Activated CD4-positive, alpha-beta T cell treated with anti-CD3 and anti-CD28 coated beads, Interleukin-2, amount 10 ng/mL, durations not matched to agents 7 days and 5 days (primary cell): ENCODE data around the gene QPCT. TPM values are rescaled to one million over a fixed set of nuclear protein-coding genes. Genes with fewer than 3 reads are reported as not detected.
A peak's percentile ranks its signal among the peaks of the same experiment; 100 is the strongest.

Source experiments
- CTCF ChIA-PET: fragments of 350-600 bp; sonication (Branson Sonifier 250); formaldehyde crosslinking; loops from one replicate; lab custom pipeline; 2021; ENCODE audit warnings: antibody characterized with exemption; lab: Charles Lee
- POLR2A ChIA-PET: fragments of 350-600 bp; sonication (Branson Sonifier 250); formaldehyde crosslinking; loops from one replicate; lab custom pipeline; 2021; ENCODE audit warnings: antibody characterized with exemption; lab: Charles Lee
- DNase-seq: peaks from one replicate; pipeline ENCODE4 v3.0.0-alpha.2; 2020
- H3K27ac Mint-ChIP-seq: one replicate; pipeline ENCODE4 v1.8.0; 2021; ENCODE audit warnings: mild to moderate bottlenecking, moderate library complexity, mixed read lengths
- H3K27me3 Mint-ChIP-seq: one replicate; pipeline ENCODE4 v1.8.0; 2021; ENCODE audit warnings: mixed read lengths
- H3K36me3 Mint-ChIP-seq: one replicate; pipeline ENCODE4 v1.8.0; 2021; ENCODE audit warnings: low read depth, mixed read lengths
- H3K4me1 Mint-ChIP-seq: one replicate; pipeline ENCODE4 v1.8.0; 2021; ENCODE audit warnings: mixed read lengths
- H3K4me3 Mint-ChIP-seq: one replicate; pipeline ENCODE4 v1.8.0; 2021; ENCODE audit warnings: mild to moderate bottlenecking, moderate library complexity, mixed read lengths
- H3K9me3 Mint-ChIP-seq: one replicate; pipeline ENCODE4 v1.8.0; 2021; ENCODE audit warnings: mixed read lengths
- total RNA-seq, 2 experiments: library from RNA; stranded (reverse); gene quantifications; one replicate each; pipeline ENCODE4 v1.2.3, GENCODE V29; 2021

Gene QPCT
- total RNA-seq, 2 experiments from 2014 or later = not detected

DNA sequence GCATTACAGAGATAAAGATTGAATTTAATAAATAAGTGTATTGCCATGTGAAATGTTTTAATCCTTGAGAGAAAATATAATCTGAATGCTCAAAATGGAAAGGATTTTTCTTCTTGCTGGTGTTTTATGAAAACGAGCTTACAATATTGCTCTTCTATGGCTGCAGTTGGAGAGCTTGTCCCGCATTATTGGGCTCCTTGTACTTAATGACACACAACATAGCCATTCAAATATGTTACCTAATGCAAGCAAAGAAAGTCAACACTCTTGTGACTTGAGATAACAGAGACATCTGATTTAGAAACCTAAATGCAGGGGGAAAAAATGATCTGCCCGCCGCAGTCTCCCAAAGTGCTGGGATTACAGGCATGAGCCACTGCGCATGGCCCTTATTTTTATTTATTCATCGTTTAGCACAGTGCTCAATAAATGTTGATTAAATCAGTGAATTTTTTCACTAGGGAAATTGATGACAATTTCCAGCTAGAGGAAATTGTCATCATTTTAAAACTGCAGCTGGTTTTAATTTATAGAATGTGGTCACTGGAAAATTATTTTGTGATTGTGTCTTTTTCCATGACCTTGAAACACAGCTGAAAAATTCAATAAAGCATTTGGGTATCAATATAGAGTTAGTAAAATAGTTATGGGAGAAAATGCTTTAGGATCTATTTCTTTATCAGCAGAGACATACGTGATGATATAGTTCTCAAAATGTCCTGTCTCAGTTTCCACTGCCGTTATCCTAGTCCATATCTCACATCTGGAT is 17.4 kb upstream of the QPCT start:
- Mint-ChIP-seq H3K4me3 (no peak overlapping the region), H3K27ac (no peak overlapping the region), H3K9me3 (no peaks in the 10 kb centered on the region), H3K27me3 (peaks cover 53% of the 10 kb centered on the region), H3K36me3 (peaks cover 3% of the 10 kb centered on the region), H3K4me1 (peaks cover 16% of the 10 kb centered on the region)
- ChIA-PET CTCF (interaction anchor here (0.9 kb wide), 1 partner anchor 21 kb away, joined by 3 read pairs; no protein-coding TSS in a partner anchor), POLR2A (no interaction called here)
- no peak for DNase-seq

- no peak overlapping the region for H3K27ac Mint-ChIP-seq
- POLR2A ChIA-PET = no interaction called here
- H3K4me3 Mint-ChIP-seq = no peak overlapping the region
- H3K36me3 Mint-ChIP-seq = no peaks in the 10 kb centered on the region
- H3K9me3 Mint-ChIP-seq = no peaks in the 10 kb centered on the region
- CTCF ChIA-PET = interaction anchor here (1.0 kb wide), 1 partner anchor 12 kb away, joined by 3 read pairs; no protein-coding TSS in a partner anchor
- no peaks in the 10 kb centered on the region for H3K4me1 Mint-ChIP-seq
- H3K27me3 Mint-ChIP-seq = peaks cover 60% of the 10 kb centered on the region
- DNase-seq = no peak
Observed at GRCh38 chr2:37330681-37331080, 13.7 kb upstream of the QPCT start.

- DNase-seq = no peak
- Mint-ChIP-seq H3K36me3 (no peaks in the 10 kb centered on the region), H3K4me1 (no peaks in the 10 kb centered on the region), H3K27ac (no peak overlapping the region), H3K27me3 (peaks cover 51% of the 10 kb centered on the region), H3K4me3 (no peak overlapping the region), H3K9me3 (no peaks in the 10 kb centered on the region)
- ChIA-PET POLR2A (no interaction called here), CTCF (no interaction called here)
Observed at GRCh38 chr2:37332560-37332959, 11.9 kb upstream of the QPCT start.

- no peaks in the 10 kb centered on the region for H3K36me3 Mint-ChIP-seq
- POLR2A ChIA-PET = no interaction called here
Observed at GRCh38 chr2:37333256-37333655, 11.2 kb upstream of the QPCT start.

GRCh38 chr2:37335604-37336003 is 8.8 kb upstream of the QPCT start:
- Mint-ChIP-seq H3K36me3 (no peaks in the 10 kb centered on the region), H3K9me3 (no peaks in the 10 kb centered on the region), H3K4me1 (no peaks in the 10 kb centered on the region), H3K27ac (no peak overlapping the region), H3K4me3 (no peak overlapping the region), H3K27me3 (peaks cover 64% of the 10 kb centered on the region)
- ChIA-PET POLR2A (no interaction called here), CTCF (interaction anchor here (1.1 to 1.3 kb wide), 2 partner anchors 10 to 32 kb away, joined by 3 read pairs; no protein-coding TSS in a partner anchor)
- DNase-seq = no peak

More at GRCh38 chr2:37333256-37333655, 11.2 kb upstream of the QPCT start:
- DNase-seq = no peak
- Mint-ChIP-seq H3K27ac (no peak overlapping the region), H3K4me1 (no peaks in the 10 kb centered on the region), H3K9me3 (no peaks in the 10 kb centered on the region), H3K27me3 (peaks cover 51% of the 10 kb centered on the region), H3K4me3 (no peak overlapping the region)
- CTCF ChIA-PET = no interaction called here

DNA sequence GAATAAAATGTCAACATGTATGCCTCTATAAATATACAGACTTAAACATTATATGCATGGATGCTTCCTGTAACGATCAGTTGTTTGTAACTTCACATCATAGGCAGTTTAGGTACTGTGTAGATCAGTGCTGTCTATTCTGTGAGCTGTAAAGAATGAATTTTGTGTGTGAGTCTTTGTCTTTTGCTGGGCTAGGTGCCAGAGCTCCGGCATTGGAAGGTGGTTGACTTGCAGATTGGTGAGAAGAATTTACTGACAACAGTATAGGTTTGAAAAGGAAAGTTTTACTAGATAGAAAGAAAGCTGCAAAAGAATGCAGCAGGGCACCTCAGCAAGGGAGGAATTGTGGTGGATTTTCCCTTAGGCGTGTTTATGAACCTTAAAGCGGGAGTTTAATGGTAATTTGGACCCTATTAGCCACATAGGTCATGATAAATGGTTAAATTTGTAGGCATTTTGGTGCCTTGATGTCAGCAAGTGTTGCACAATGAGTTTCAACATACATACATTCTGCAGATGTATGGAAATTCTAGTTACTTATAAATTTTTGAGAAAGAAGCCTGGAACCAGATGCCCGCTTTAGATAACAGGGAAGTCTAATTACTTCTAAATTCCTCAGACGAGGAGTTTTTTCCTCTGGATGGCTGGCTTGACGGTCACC is 6.7 kb upstream of the QPCT start:
- Mint-ChIP-seq H3K4me3 (no peak overlapping the region), H3K27me3 (peaks cover 67% of the 10 kb centered on the region), H3K4me1 (no peaks in the 10 kb centered on the region), H3K36me3 (no peaks in the 10 kb centered on the region), H3K9me3 (no peaks in the 10 kb centered on the region), H3K27ac (no peak overlapping the region)
- ChIA-PET CTCF (interaction anchor here (2.1 kb wide), 1 partner anchor 16 kb away, joined by 4 read pairs; no protein-coding TSS in a partner anchor), POLR2A (no interaction called here)
- DNase-seq = no peak

DNA sequence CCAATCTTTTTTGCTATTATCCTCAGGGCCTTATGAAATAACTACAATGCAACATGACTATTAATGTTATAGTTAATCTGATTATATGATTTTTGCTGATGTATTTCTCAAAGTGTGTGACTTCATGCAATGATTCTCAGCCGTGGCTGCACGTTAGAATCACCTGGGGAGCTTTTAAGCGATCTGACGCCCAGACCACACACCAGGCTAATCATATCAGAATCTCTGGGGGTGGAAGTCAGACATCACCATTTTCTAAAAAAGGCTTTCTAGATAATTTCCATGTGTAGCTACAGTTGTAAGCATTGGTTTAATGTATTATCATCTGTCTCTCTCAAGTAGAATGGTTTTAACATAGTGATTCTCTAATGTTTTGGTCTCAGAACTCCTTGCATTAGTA is 5.5 kb upstream of the QPCT start:
- H3K36me3 Mint-ChIP-seq = no peaks in the 10 kb centered on the region
- no peak overlapping the region for H3K4me3 Mint-ChIP-seq
- no peak overlapping the region for H3K27ac Mint-ChIP-seq
- POLR2A ChIA-PET = no interaction called here
- CTCF ChIA-PET = no interaction called here
- peaks cover 3% of the 10 kb centered on the region for H3K4me1 Mint-ChIP-seq
- H3K9me3 Mint-ChIP-seq = no peaks in the 10 kb centered on the region
- DNase-seq = no peak
- H3K27me3 Mint-ChIP-seq = peaks cover 66% of the 10 kb centered on the region

- ChIA-PET CTCF (interaction anchor here (0.7 kb wide), 1 partner anchor 527 kb away, joined by 4 read pairs; no protein-coding TSS in a partner anchor), POLR2A (interaction anchor here (0.6 to 0.7 kb wide), 2 partner anchors 934 to 1240 kb away, joined by 3 to 7 read pairs; no protein-coding TSS in a partner anchor)
- Mint-ChIP-seq H3K27me3 (peaks cover 70% of the 10 kb centered on the region), H3K4me1 (peaks cover 14% of the 10 kb centered on the region), H3K36me3 (no peaks in the 10 kb centered on the region), H3K9me3 (no peaks in the 10 kb centered on the region), H3K27ac (no peak overlapping the region), H3K4me3 (no peak overlapping the region)
- DNase-seq = no peak
Observed at GRCh38 chr2:37340637-37341036, 3.8 kb upstream of the QPCT start.

- H3K27me3 Mint-ChIP-seq = peaks cover 80% of the 10 kb centered on the region
- CTCF ChIA-PET = interaction anchor here (0.9 kb wide), 1 partner anchor 12 kb away, joined by 3 read pairs; no protein-coding TSS in a partner anchor
- H3K4me3 Mint-ChIP-seq = no peak overlapping the region
- POLR2A ChIA-PET = no interaction called here
- H3K4me1 Mint-ChIP-seq = peaks cover 14% of the 10 kb centered on the region
- no peak for DNase-seq
- H3K27ac Mint-ChIP-seq = no peak overlapping the region
- no peaks in the 10 kb centered on the region for H3K36me3 Mint-ChIP-seq
- H3K9me3 Mint-ChIP-seq = no peaks in the 10 kb centered on the region
Observed at GRCh38 chr2:37342591-37343220, 1.7 kb upstream of the QPCT start.

GRCh38 chr2:37343537-37344434 is 644 bp upstream of the QPCT start:
- Mint-ChIP-seq H3K4me3 (peak overlapping the region; percentile 60), H3K4me1 (peaks cover 14% of the 10 kb centered on the region), H3K9me3 (no peaks in the 10 kb centered on the region), H3K36me3 (no peaks in the 10 kb centered on the region), H3K27me3 (peaks cover 80% of the 10 kb centered on the region), H3K27ac (no peak overlapping the region)
- POLR2A ChIA-PET = no interaction called here
- DNase-seq = no peak
- CTCF ChIA-PET = interaction anchor here (0.6 to 0.7 kb wide), 2 partner anchors 31 to 135 kb away, joined by 3 to 5 read pairs; no protein-coding TSS in a partner anchor

DNA sequence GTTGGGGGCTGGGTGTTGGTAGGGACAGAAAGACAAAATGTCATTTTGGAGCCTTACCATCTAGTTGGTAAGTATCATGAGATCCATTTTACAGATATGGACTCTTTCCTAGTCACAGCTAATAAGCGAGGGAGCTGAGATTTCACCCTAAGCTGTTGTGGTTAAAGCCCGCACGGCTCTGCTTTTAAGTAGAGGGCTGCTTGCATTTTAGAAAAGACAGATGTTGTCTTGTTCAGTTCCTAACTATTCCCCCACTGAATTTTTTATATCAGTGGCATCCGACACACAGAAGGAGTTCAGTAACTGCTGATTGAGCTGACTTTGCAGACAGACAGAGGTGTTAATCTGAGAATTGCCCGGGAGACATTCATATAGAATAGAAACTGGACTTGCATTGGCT is 3.7 kb downstream of the QPCT start:
- H3K9me3 Mint-ChIP-seq = no peaks in the 10 kb centered on the region
- H3K36me3 Mint-ChIP-seq = no peaks in the 10 kb centered on the region
- ChIA-PET CTCF (interaction anchor here (1.2 to 1.5 kb wide), 2 partner anchors 21 to 31 kb away, joined by 3 to 4 read pairs; no protein-coding TSS in a partner anchor), POLR2A (no interaction called here)
- peaks cover 65% of the 10 kb centered on the region for H3K27me3 Mint-ChIP-seq
- H3K27ac Mint-ChIP-seq = no peak overlapping the region
- no peak for DNase-seq
- peaks cover 14% of the 10 kb centered on the region for H3K4me1 Mint-ChIP-seq
- H3K4me3 Mint-ChIP-seq = no peak overlapping the region
